SK-N-MC (cell line): ENCODE results near the gene OR52E8.

Experiments used
- DNase-seq: peaks from one replicate; pipeline ENCODE4 v3.0.0-alpha.2; 2011; ENCODE audit warnings: low read depth, low spot score
- H3K27ac ChIP-seq: fragments of 200-600 bp; sonication (generic); 2 replicates; pipeline ENCODE4 v1.5.1; 2016; ENCODE audit warnings: mixed run types
- H3K36me3 ChIP-seq: fragments of 200-600 bp; sonication (generic); 2 replicates; pipeline ENCODE4 v1.6.1; 2017; ENCODE audit warnings: antibody characterized with exemption, low read length, mixed read lengths; ENCODE audit not compliant: insufficient read depth
- H3K4me3 ChIP-seq: fragments of 200-600 bp; sonication (generic); 2 replicates; pipeline ENCODE4 v1.5.1; 2016
- H3K9ac ChIP-seq: fragments of 200-600 bp; sonication (generic); 2 replicates; pipeline ENCODE4 v1.8.0; 2017; ENCODE audit warnings: mixed run types, mixed read lengths; ENCODE audit not compliant: insufficient read length
- H3K9me3 ChIP-seq: fragments of 200-600 bp; sonication (generic); 2 replicates; pipeline ENCODE4 v1.6.1; 2017; ENCODE audit warnings: low read depth, mild to moderate bottlenecking, antibody characterized with exemption, low read length, moderate library complexity, mixed read lengths
- EZH2 ChIP-seq: fragments of 200-600 bp; sonication (generic); IDR thresholded peaks from one replicate; pipeline ENCODE4 v1.6.1; 2017; ENCODE audit warnings: antibody characterized with exemption
- FOXP2 ChIP-seq: optimal IDR thresholded peaks from 2 replicates; pipeline ENCODE3; 2011; ENCODE audit warnings: mild to moderate bottlenecking, moderate library complexity; ENCODE audit not compliant: insufficient read depth; ENCODE audit errors: extremely low read length, control extremely low read depth
- POLR2AphosphoS5 ChIP-seq: IDR thresholded peaks from 2 replicates; pipeline ENCODE4 v1.6.1; 2012; ENCODE audit warnings: mild to moderate bottlenecking, low read depth, low read length, borderline replicate concordance

OR52E8 gene

GRCh38 chr11:5878564-5878963 lies 21.1 kb upstream of the OR52E8 start:
- Histone ChIP-seq H3K36me3 (no peaks in the 10 kb centered on the region), H3K27ac (no peak overlapping the region), H3K9me3 (no peaks in the 10 kb centered on the region), H3K9ac (no peak overlapping the region), H3K4me3 (no peak overlapping the region)
- TF ChIP-seq EZH2 (no peak), FOXP2 (no peak), POLR2AphosphoS5 (no peak)
- no peak for DNase-seq

DNA sequence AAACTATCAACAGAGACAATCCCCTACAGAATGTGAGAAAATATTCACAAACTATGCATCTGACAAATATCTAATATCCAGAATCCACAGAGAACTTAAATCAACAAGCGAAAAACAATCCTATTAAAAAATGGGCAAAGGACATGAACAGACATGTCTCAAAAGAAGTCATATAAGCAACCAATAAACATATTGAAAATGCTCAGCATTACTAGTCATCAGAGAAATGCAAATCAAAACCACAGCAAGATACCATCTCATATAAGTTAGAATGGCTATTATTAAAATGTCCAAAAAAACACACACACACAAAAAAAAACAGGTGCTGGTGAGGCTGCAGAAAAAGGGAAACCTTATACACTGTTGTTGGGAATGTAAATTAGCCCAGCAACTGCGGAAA lies 8.3 kb upstream of the OR52E8 start:
- no peaks in the 10 kb centered on the region for H3K9me3 ChIP-seq
- TF ChIP-seq POLR2AphosphoS5 (no peak), FOXP2 (no peak), EZH2 (no peak)
- DNase-seq: no peak
- H3K4me3 ChIP-seq: no peak overlapping the region
- no peak overlapping the region for H3K27ac ChIP-seq
- H3K9ac ChIP-seq: no peak overlapping the region
- H3K36me3 ChIP-seq: no peaks in the 10 kb centered on the region

- no peak overlapping the region for H3K4me3 ChIP-seq
- no peak for DNase-seq
- H3K27ac ChIP-seq: no peak overlapping the region
- H3K9ac ChIP-seq: no peak overlapping the region
- H3K36me3 ChIP-seq: no peaks in the 10 kb centered on the region
- no peaks in the 10 kb centered on the region for H3K9me3 ChIP-seq
- TF ChIP-seq POLR2AphosphoS5 (no peak), FOXP2 (no peak), EZH2 (no peak)
Measured at GRCh38 chr11:5851002-5851401, 6.5 kb downstream of the OR52E8 start.

DNA sequence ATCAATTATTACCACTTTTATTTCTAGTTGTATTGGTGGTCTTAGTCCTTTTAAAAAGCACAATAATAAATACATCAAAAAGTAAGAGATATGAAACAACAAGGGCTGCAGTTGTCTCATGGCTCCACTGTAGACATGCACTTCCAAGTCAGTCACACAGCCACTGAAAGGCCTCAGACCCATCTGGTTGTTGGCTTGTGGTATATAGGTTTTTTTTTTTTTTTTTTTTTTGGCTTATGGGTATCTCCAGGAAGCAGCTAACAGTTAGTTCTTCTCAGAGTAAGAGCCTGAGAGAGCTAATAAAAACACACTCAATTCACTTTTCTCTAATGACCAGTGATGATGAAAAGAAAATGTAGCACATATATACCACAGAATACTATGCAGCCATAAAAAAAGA lies 9.8 kb downstream of the OR52E8 start:
- TF ChIP-seq FOXP2: no peak
- no peak for TF ChIP-seq POLR2AphosphoS5
- TF ChIP-seq EZH2: no peak
- Histone ChIP-seq H3K4me3 (no peak overlapping the region), H3K9ac (no peak overlapping the region), H3K36me3 (no peaks in the 10 kb centered on the region), H3K9me3 (no peaks in the 10 kb centered on the region), H3K27ac (no peak overlapping the region)
- DNase-seq: no peak

DNA sequence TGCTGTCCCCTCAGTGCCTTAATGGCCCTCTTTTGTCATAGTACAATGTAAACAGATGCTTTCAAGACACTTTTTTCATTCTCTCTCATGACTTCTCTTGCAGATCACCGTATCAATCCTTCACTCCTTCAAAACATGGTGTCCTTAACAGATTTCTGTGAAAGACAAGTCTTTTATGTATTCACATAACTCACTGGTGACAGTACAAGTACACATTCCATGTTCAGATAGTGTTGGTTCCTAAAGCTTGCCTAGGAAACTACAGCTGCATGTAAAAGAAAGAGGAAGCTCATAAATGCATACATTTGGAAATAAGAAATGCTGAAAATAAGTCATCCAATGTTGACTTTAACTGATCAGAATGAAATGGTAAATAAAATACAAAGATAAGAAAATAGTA lies 10.8 kb downstream of the OR52E8 start:
- TF ChIP-seq POLR2AphosphoS5 (no peak), EZH2 (no peak), FOXP2 (no peak)
- no peak for DNase-seq
- no peak overlapping the region for H3K27ac ChIP-seq
- no peaks in the 10 kb centered on the region for H3K9me3 ChIP-seq
- H3K4me3 ChIP-seq: no peak overlapping the region
- no peak overlapping the region for H3K9ac ChIP-seq
- no peaks in the 10 kb centered on the region for H3K36me3 ChIP-seq

DNA sequence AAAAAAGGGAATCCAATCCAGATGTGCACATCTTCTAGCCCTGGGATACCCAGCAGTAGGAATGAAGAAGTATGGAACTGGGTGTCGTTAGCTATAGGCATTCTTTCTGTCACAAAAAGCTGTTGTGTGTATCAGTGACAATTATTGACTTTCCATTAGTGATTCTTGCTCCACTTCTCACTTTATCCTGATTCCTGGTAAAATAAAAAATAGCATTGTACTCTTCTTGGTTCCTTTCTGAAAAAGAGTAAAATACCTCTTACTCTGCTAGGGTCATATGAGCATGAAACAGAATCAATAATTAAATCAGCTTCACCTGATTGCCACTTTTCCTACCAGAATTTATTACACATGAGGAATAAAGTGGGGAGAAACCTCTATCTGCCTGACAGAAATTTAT lies 15.7 kb downstream of the OR52E8 start, which contains the start of gene OR52E6:
Gene OR52E6, minus strand, starts transcription at position 101 of the 400 bp plus-strand sequence. Its CDS starts 0 bp downstream, at position 101.
- H3K36me3 ChIP-seq: no peaks in the 10 kb centered on the region
- H3K4me3 ChIP-seq: no peak within 1 kb of the TSS
- no peak for DNase-seq
- H3K9ac ChIP-seq: no peak within 1 kb of the TSS
- no peak within 1 kb of the TSS for H3K27ac ChIP-seq
- no peaks in the 10 kb centered on the region for H3K9me3 ChIP-seq
- no peak for TF ChIP-seq EZH2
- TF ChIP-seq FOXP2: no peak
- no peak for TF ChIP-seq POLR2AphosphoS5

- Histone ChIP-seq H3K9ac (no peak overlapping the region), H3K4me3 (no peak overlapping the region), H3K9me3 (no peaks in the 10 kb centered on the region), H3K36me3 (no peaks in the 10 kb centered on the region), H3K27ac (no peak overlapping the region)
- DNase-seq: no peak
- no peak for TF ChIP-seq POLR2AphosphoS5
- no peak for TF ChIP-seq FOXP2
- no peak for TF ChIP-seq EZH2
Measured at GRCh38 chr11:5837695-5838094, 19.8 kb downstream of the OR52E8 start.

GRCh38 chr11:5833446-5833845 lies 24.0 kb downstream of the OR52E8 start:
- no peaks in the 10 kb centered on the region for H3K36me3 ChIP-seq
- TF ChIP-seq POLR2AphosphoS5: no peak
- no peak for TF ChIP-seq EZH2
- no peak for TF ChIP-seq FOXP2
- no peak for DNase-seq
- H3K27ac ChIP-seq: no peak overlapping the region
- H3K4me3 ChIP-seq: no peak overlapping the region
- no peak overlapping the region for H3K9ac ChIP-seq
- no peaks in the 10 kb centered on the region for H3K9me3 ChIP-seq

- no peaks in the 10 kb centered on the region for H3K9me3 ChIP-seq
- no peaks in the 10 kb centered on the region for H3K36me3 ChIP-seq
- H3K9ac ChIP-seq: no peak overlapping the region
- TF ChIP-seq FOXP2: no peak
- TF ChIP-seq POLR2AphosphoS5: no peak
- no peak for TF ChIP-seq EZH2
- DNase-seq: peak; percentile 24
- no peak overlapping the region for H3K4me3 ChIP-seq
- H3K27ac ChIP-seq: no peak overlapping the region
Measured at GRCh38 chr11:5831196-5831829, 26.2 kb downstream of the OR52E8 start.
